Stimulated activated effector memory CD8-positive, alpha-beta T cell treated with anti-CD3 and anti-CD28 coated beads, Interleukin-12 subunit alpha, Interleukin-12 subunit beta, amount 100 ng/mL, for 72 hours (primary cell): ENCODE data around the gene RBBP5.
"Not testable (repeated sequence)": the region's sequence is repeated elsewhere in the genome, so short reads cannot be mapped to it uniquely, and the experiment has no call there.

ENCODE experiments used
- ATAC-seq: fragments of 150-1000 bp; cut with Tn5 transposase; 2 replicates; pipeline ENCODE4 v1.10.0; 2021
- DNase-seq, 2 donors: peaks; one replicate each; pipeline ENCODE4 v3.0.0; 2021 to 2022; ENCODE audit warnings: low spot score in 2 of 2
- H3K27ac Mint-ChIP-seq: one replicate; pipeline ENCODE4 v1.8.0; 2022; ENCODE audit warnings: mild to moderate bottlenecking, mixed read lengths
- H3K36me3 Mint-ChIP-seq: one replicate; pipeline ENCODE4 v1.8.0; 2022; ENCODE audit warnings: mild to moderate bottlenecking, mixed read lengths
- H3K4me1 Mint-ChIP-seq: one replicate; pipeline ENCODE4 v1.8.0; 2022; ENCODE audit warnings: mixed read lengths
- H3K4me3 Mint-ChIP-seq: one replicate; pipeline ENCODE4 v1.8.0; 2022; ENCODE audit warnings: mild to moderate bottlenecking, mixed read lengths
- H3K9me3 Mint-ChIP-seq: one replicate; pipeline ENCODE4 v1.8.0; 2022; ENCODE audit warnings: mixed read lengths

Gene RBBP5, protein sequence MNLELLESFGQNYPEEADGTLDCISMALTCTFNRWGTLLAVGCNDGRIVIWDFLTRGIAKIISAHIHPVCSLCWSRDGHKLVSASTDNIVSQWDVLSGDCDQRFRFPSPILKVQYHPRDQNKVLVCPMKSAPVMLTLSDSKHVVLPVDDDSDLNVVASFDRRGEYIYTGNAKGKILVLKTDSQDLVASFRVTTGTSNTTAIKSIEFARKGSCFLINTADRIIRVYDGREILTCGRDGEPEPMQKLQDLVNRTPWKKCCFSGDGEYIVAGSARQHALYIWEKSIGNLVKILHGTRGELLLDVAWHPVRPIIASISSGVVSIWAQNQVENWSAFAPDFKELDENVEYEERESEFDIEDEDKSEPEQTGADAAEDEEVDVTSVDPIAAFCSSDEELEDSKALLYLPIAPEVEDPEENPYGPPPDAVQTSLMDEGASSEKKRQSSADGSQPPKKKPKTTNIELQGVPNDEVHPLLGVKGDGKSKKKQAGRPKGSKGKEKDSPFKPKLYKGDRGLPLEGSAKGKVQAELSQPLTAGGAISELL

GRCh38 chr1:205121660-205122488 lies at the start of gene RBBP5:
RBBP5 (minus strand) TSS chr1:205121978; CDS start chr1:205121873, 105 bp downstream.
- Mint-ChIP-seq H3K9me3 (no peaks in the 10 kb centered on the region), H3K36me3 (peaks cover 39% of the 10 kb centered on the region), H3K27ac (peak within 1 kb of the TSS; percentile 100), H3K4me3 (peak within 1 kb of the TSS; percentile 100), H3K4me1 (peaks cover 45% of the 10 kb centered on the region)
- ATAC-seq = peak; percentile 99
- DNase-seq = peak; percentile 89 to 99

DNA sequence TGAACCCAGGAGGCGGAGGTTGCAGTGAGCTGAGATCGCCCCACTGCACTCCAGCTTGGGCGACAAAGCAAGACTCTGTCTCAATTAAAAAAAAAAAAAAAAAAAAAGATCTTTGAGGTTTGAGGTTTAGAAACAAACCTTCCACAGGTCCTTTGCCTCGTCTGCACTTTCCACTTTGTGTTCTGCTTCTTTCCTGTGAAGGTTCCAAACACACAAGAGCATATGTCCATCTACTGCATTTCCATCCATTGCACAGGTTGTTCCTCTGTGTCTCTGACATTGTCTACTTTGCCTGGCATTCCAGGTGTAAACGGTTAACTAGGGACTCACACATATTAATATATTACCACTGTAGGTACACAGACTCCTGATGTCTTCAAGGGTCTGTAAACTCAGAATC lies 49.6 kb upstream of the RBBP5 start:
- H3K4me3 Mint-ChIP-seq = peak overlapping the region; percentile 35

DNA sequence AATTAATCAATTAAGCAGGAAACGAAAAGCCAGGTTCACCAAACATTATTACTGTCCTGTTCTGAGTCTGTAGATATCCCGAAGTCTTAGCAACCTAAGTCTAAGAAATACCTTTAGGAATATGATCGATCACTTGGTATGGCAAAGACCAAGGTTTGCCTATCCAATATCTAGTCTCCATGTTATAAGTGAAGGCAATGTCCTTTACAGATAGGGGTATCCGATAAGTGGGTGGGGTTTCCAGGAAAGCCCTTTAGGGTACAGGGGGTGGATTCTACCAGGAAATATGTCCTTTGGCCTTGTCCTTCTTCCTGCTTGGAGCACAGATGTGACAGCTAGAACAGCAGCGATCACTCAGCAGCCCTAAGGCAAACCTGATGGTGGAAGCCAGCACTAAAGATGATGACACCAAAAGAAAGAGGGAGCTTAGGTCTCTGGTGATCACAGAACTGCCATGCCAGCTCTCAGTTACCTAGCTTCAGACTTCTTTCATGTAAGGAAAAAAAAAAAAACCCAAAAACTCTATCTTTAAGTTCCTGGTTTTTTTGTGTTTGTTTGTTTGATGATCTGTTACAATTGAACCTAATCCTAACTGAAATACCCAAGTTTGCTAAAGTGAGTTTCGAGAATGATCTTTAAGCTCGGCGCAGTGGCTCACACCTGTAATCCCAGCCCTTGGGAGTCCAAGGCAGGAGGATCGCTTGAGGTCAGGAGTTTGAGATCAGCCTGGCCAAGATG lies 48.9 kb upstream of the RBBP5 start:
- H3K9me3 Mint-ChIP-seq = no peaks in the 10 kb centered on the region
- peak overlapping the region; percentile 35 for H3K4me3 Mint-ChIP-seq
- DNase-seq = no peak
- no peak for ATAC-seq
- H3K4me1 Mint-ChIP-seq = peaks cover 46% of the 10 kb centered on the region
- H3K36me3 Mint-ChIP-seq = peaks cover 82% of the 10 kb centered on the region
- peak overlapping the region; percentile 21 for H3K27ac Mint-ChIP-seq

More for the DNA sequence above, 49.6 kb upstream of the RBBP5 start:
- Mint-ChIP-seq H3K9me3 (no peaks in the 10 kb centered on the region), H3K36me3 (peaks cover 82% of the 10 kb centered on the region), H3K27ac (peak overlapping the region; percentile 21), H3K4me1 (peaks cover 46% of the 10 kb centered on the region)
- ATAC-seq (peak; percentile 45), DNase-seq (no peak)

DNA sequence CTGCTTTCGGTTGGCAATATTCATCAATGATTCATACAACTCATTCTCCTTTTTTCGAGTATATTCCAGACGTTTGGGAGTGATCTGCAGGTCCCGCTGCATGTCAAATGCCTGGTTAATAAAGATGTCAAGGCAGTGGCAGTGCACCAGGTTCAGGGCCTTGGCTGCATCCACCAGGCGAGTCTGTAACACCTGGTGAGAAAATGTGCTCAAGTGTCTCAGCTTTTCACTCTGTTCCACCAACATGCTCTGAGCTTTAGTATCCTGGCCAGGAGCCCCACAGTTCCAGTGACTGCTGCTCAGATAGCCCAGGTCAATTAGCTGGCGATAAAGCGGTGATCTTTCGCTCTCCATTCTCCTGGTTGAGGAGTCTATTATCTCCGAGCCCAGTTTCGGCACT lies 47.5 kb upstream of the RBBP5 start:
- H3K36me3 Mint-ChIP-seq = peaks cover 88% of the 10 kb centered on the region
- no peak overlapping the region for H3K4me3 Mint-ChIP-seq
- H3K27ac Mint-ChIP-seq = no peak overlapping the region
- H3K9me3 Mint-ChIP-seq = no peaks in the 10 kb centered on the region
- peaks cover 46% of the 10 kb centered on the region for H3K4me1 Mint-ChIP-seq
- DNase-seq = no peak
- no peak for ATAC-seq

GRCh38 chr1:205168291-205168690 lies 46.5 kb upstream of the RBBP5 start:
- no peaks in the 10 kb centered on the region for H3K9me3 Mint-ChIP-seq
- H3K4me3 Mint-ChIP-seq = no peak overlapping the region
- H3K27ac Mint-ChIP-seq = no peak overlapping the region
- peaks cover 46% of the 10 kb centered on the region for H3K4me1 Mint-ChIP-seq
- ATAC-seq (no peak), DNase-seq (no peak)
- peaks cover 97% of the 10 kb centered on the region for H3K36me3 Mint-ChIP-seq

GRCh38 chr1:205162301-205162700 lies 40.5 kb upstream of the RBBP5 start:
- H3K4me1 Mint-ChIP-seq = peaks cover 3% of the 10 kb centered on the region
- DNase-seq (no peak), ATAC-seq (no peak)
- H3K9me3 Mint-ChIP-seq = no peaks in the 10 kb centered on the region
- H3K4me3 Mint-ChIP-seq = no peak overlapping the region
- H3K36me3 Mint-ChIP-seq = peaks cover 100% of the 10 kb centered on the region
- no peak overlapping the region for H3K27ac Mint-ChIP-seq

DNA sequence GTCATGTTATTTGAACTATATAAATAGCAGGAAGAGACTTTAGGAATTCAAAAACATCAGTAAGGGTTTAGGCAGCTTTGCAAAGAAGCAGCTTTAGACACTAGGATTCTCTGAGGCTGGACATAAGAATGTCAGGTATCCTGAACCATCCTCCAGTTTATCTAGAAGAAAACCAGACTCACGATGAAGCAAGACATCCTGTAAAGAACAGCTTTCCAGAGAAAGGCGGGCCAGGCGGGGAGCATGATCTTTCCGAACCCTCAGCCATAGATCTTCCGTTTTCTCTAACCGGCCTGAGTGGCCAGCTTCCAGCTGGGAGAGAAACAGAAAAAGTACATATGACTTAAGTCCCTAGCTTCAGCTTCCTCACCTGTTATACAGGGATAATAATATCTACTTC lies 39.3 kb upstream of the RBBP5 start:
- Mint-ChIP-seq H3K4me3 (no peak overlapping the region), H3K36me3 (peaks cover 100% of the 10 kb centered on the region), H3K9me3 (no peaks in the 10 kb centered on the region), H3K27ac (peak overlapping the region; percentile 10), H3K4me1 (no peaks in the 10 kb centered on the region)
- DNase-seq = no peak
- ATAC-seq = no peak

GRCh38 chr1:205158048-205158616 lies 36.4 kb upstream of the RBBP5 start:
- peaks cover 100% of the 10 kb centered on the region for H3K36me3 Mint-ChIP-seq
- H3K4me1 Mint-ChIP-seq = peaks cover 6% of the 10 kb centered on the region
- DNase-seq (no peak), ATAC-seq (no peak)
- no peaks in the 10 kb centered on the region for H3K9me3 Mint-ChIP-seq
- no peak overlapping the region for H3K4me3 Mint-ChIP-seq
- H3K27ac Mint-ChIP-seq = no peak overlapping the region

GRCh38 chr1:205155665-205156377 lies 34.0 kb upstream of the RBBP5 start:
- not testable (repeated sequence) for H3K27ac Mint-ChIP-seq, ATAC-seq, H3K9me3 Mint-ChIP-seq, DNase-seq, H3K4me1 Mint-ChIP-seq, H3K4me3 Mint-ChIP-seq
- peaks cover 91% of the 10 kb centered on the region for H3K36me3 Mint-ChIP-seq

DNA sequence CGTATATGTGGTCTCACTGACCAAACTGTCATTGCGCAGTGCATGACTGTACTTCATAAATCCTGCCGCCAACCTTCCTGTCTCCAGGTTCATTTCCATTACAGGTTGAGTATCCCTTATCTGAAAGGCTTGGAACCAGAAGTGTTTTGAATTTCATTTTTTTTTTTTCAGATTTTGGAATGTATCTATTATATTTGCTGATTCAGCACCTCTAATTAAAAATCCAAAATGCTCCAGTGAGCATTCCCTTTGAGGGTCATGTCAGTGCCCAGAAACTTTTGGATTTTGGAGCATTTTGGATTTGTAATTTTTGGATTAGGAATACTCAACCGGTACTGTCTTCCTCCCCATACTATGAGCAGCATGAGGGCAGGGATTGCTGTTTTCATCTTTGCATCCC lies 30.7 kb upstream of the RBBP5 start:
- peaks cover 6% of the 10 kb centered on the region for H3K4me1 Mint-ChIP-seq
- peaks cover 91% of the 10 kb centered on the region for H3K36me3 Mint-ChIP-seq
- H3K4me3 Mint-ChIP-seq = no peak overlapping the region
- H3K9me3 Mint-ChIP-seq = no peaks in the 10 kb centered on the region
- ATAC-seq (no peak), DNase-seq (no peak)
- no peak overlapping the region for H3K27ac Mint-ChIP-seq

DNA sequence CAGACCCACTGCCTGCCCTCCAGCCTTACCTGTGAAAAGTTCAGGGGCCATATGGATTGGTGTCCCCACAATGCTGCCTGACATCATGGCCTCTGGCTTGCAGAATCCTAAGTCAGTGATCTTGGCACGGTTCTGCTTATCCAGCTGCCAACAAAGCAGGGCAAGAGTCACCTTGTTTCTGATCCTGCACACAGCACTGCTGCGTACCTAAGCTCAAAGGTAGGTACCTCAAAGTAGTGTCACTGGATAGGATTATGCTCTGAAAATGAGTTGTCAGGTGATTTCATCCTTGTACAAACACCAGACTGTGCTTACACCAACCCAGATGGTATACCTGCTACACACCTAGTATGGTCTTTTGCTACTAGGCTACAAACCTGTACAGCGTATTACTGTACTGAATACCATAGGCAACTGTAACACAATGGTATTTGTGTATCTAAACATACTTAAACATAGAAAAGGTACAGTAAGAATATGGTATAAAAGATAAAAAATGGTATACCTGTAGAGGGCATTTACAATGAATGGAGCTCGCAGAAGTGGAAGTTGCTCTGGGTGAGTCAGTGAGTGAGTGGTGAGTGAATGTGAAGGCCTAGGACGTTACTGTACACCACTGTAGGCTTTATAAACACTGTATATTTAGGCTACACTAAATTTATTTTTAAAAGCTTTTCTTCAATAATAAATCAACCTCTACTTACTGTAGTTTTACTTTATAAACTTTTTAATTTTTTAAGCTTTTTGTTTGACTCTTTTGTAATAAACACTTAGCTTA lies 29.1 kb upstream of the RBBP5 start:
- Mint-ChIP-seq H3K4me3 (no peak overlapping the region), H3K9me3 (no peaks in the 10 kb centered on the region), H3K4me1 (peaks cover 6% of the 10 kb centered on the region), H3K36me3 (peaks cover 91% of the 10 kb centered on the region), H3K27ac (peak overlapping the region; percentile 26)
- DNase-seq (no peak), ATAC-seq (no peak)

DNA sequence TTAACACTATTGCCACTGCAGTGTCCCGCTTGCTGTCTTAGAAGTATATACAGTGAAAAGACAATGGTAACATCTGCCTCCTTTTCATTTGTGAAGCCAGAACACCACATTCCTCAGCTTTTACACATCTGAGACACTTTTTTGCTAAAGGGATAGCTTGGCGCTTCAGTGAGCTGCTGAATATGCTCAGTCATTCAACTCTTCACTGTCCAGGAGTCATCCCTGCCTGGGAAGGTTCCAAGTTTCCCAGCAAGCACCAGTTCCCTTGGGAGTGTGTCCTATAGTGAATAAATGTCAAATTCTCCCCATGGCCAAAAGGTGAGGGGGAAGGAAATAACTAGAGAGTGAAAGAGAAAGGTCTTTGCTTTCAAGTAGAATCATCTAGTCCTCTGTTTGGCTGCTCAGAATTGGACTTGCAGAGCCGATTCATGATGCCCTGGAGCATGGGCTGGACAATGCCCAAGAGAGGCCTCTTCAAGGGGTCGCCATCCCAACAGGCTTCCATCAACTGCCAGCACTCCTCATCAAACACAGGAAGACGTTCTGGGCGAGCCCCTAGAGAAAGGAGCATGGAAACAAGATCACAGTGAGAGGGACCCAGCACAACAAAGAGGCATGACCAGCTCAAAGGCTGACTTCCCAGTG lies 25.5 kb upstream of the RBBP5 start:
- H3K36me3 Mint-ChIP-seq = peaks cover 61% of the 10 kb centered on the region
- H3K4me1 Mint-ChIP-seq = peaks cover under 1% of the 10 kb centered on the region
- H3K27ac Mint-ChIP-seq = no peak overlapping the region
- DNase-seq = no peak
- H3K4me3 Mint-ChIP-seq = no peak overlapping the region
- ATAC-seq = no peak
- no peaks in the 10 kb centered on the region for H3K9me3 Mint-ChIP-seq

- Mint-ChIP-seq H3K36me3 (peaks cover 45% of the 10 kb centered on the region), H3K4me3 (no peak overlapping the region), H3K4me1 (peaks cover 9% of the 10 kb centered on the region), H3K9me3 (no peaks in the 10 kb centered on the region), H3K27ac (peak overlapping the region; percentile 52)
- ATAC-seq (no peak), DNase-seq (no peak)
Observed at GRCh38 chr1:205144751-205145150, 23.0 kb upstream of the RBBP5 start.
